Measurements from ENCODE around the gene PARD3. TPM values are rescaled to one million over a fixed set of nuclear protein-coding genes. Genes with fewer than 3 reads are reported as not detected.

The PARD3 gene
- total RNA-seq, 1 experiment from 2014 or later, result 51.8 TPM

GRCh38 chr10:34654211-34654610 lies 160.9 kb downstream of the PARD3 start:
- no peak for ATAC-seq
- no peak overlapping the region for H3K4me3 Mint-ChIP-seq
- ChIA-PET CTCF (interaction anchor here (1.6 to 2.3 kb wide), 4 partner anchors 8 to 332 kb away, joined by 6 to 21 read pairs (median 10); no protein-coding TSS in a partner anchor), POLR2A (no interaction called here)
- H3K27me3 Mint-ChIP-seq (ENCODE audit: low read depth), result no peaks in the 10 kb centered on the region
- DNase-seq (ENCODE audit: low spot score), result no peak
- no peaks in the 10 kb centered on the region for H3K36me3 Mint-ChIP-seq
- H3K4me1 Mint-ChIP-seq, result peaks cover 86% of the 10 kb centered on the region
- H3K27ac Mint-ChIP-seq, result peak overlapping the region; percentile 50
- no peaks in the 10 kb centered on the region for H3K9me3 Mint-ChIP-seq
- TF ChIP-seq AFF4 (CRISPR knock-in tag; IDR thresholded peaks at IDR 0.05; ENCODE audit: borderline replicate concordance) (no peak), ZNF532 (CRISPR knock-in tag; IDR thresholded peaks at IDR 0.05; ENCODE audit: borderline replicate concordance) (no peak), PREB (CRISPR knock-in tag; IDR thresholded peaks at IDR 0.05; ENCODE audit: borderline replicate concordance) (no peak), E2F4 (CRISPR knock-in tag; IDR thresholded peaks at IDR 0.05; ENCODE audit: borderline replicate concordance, low read depth) (no peak), TEAD1 (CRISPR knock-in tag; IDR thresholded peaks at IDR 0.05) (no peak)

GRCh38 chr10:34653530-34653929 lies 161.6 kb downstream of the PARD3 start:
- Mint-ChIP-seq H3K36me3 (no peaks in the 10 kb centered on the region), H3K27me3 (ENCODE audit: low read depth) (no peaks in the 10 kb centered on the region), H3K4me1 (peaks cover 87% of the 10 kb centered on the region), H3K4me3 (0 out of 2 replicates have a peak overlapping the region, but pooled peaks have one; percentile 32), H3K9me3 (no peaks in the 10 kb centered on the region), H3K27ac (peak overlapping the region; percentile 57; the same call in 1 of the 2 replicates)
- TF ChIP-seq E2F5 (CRISPR knock-in tag; IDR thresholded peaks at IDR 0.05) (no peak), IRF1 (CRISPR knock-in tag; IDR thresholded peaks at IDR 0.05) (no peak), ZNF121 (CRISPR knock-in tag; IDR thresholded peaks at IDR 0.05) (peak; percentile 95)
- POLR2A ChIA-PET, result no interaction called here
- no peak for DNase-seq (ENCODE audit: low spot score)
- CTCF ChIA-PET, result interaction anchor here (0.6 to 1.9 kb wide), 5 partner anchors 12 to 341 kb away, joined by 3 to 9 read pairs (median 3); no protein-coding TSS in a partner anchor
- no peak for ATAC-seq
